ENCODE data around the gene MTTP. TPM values are rescaled to one million over a fixed set of nuclear protein-coding genes. Genes with fewer than 3 reads are reported as not detected.

Gene MTTP
- total RNA-seq, 1 experiment from 2014 or later = 0.20 TPM

DNA sequence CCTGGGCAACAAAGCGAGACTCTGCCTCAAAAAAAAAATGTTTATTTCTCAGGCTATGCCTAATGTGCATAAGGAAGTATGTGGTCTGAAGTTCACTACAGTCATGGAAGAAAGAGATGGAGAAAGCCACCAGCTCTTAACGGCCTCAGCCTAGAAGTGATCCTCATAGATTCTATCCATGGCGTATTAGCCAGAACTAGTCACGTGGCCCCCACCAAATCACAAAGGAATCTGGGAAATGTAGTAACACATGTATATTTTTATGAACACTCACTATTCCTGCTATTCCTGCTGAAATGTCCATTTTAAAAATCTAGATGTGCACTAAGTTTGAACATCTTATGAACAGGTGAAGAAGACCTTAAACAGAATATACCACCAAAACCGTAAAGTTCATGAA lies 33.8 kb downstream of the MTTP start:
- no peaks in the 10 kb centered on the region for H3K27me3 ChIP-seq (ENCODE audit: insufficient read depth, low read length)
- ChIA-PET CTCF (no interaction called here), POLR2A (no interaction called here), RAD21 (ENCODE audit: low non-redundant PET in 1 of 2, low total read pairs in 2 of 2, uncharacterized antibody in 2 of 2, unreplicated experiment in 2 of 2) (no interaction called here)
- H4K20me1 ChIP-seq (ENCODE audit: insufficient read depth) = no peaks in the 10 kb centered on the region
- no peaks in the 10 kb centered on the region for H3K9me2 ChIP-seq (ENCODE audit: insufficient read depth)
- intact Hi-C loops (cut with micrococcal nuclease) = no loop called here
- H3K27ac ChIP-seq (ENCODE audit: low read depth, low read length) = no peak overlapping the region
- DNase-seq (ENCODE audit: low read depth, low spot score) (no peak), ATAC-seq (no peak)
- no peak overlapping the region for H3K4me3 ChIP-seq (replicated peaks in 1 of 2; ENCODE audit: low read depth in 1 of 2, low read length in 2 of 2)
- no peaks in the 10 kb centered on the region for H3K79me2 ChIP-seq (ENCODE audit: insufficient read depth, low read length)
- no peak overlapping the region for H2AFZ ChIP-seq (ENCODE audit: low read depth, low read length, poor library complexity, severe bottlenecking)
- no TSS peak for BruUV-seq (replicated peaks)
- H3K36me3 ChIP-seq (ENCODE audit: control insufficient read depth in 1 of 2, insufficient read depth in 2 of 2, low read length in 2 of 2) = no peaks in the 10 kb centered on the region
- H3K9me3 ChIP-seq (ENCODE audit: control insufficient read depth in 1 of 2, insufficient read depth in 1 of 2, low read depth in 1 of 2, low read length in 2 of 2) = no peaks in the 10 kb centered on the region
- no peak for TF ChIP-seq FOSL1 (IDR thresholded peaks at IDR 0.05; ENCODE audit: low read depth)
- TF ChIP-seq TCF7L2 (IDR thresholded peaks at IDR 0.05; ENCODE audit: borderline replicate concordance, extremely low read depth, insufficient read depth, insufficient read length) = no peak
- no peak for TF ChIP-seq ELF1 (IDR thresholded peaks at IDR 0.05; ENCODE audit: borderline replicate concordance, low read depth)
- TF ChIP-seq, protein P1, sequence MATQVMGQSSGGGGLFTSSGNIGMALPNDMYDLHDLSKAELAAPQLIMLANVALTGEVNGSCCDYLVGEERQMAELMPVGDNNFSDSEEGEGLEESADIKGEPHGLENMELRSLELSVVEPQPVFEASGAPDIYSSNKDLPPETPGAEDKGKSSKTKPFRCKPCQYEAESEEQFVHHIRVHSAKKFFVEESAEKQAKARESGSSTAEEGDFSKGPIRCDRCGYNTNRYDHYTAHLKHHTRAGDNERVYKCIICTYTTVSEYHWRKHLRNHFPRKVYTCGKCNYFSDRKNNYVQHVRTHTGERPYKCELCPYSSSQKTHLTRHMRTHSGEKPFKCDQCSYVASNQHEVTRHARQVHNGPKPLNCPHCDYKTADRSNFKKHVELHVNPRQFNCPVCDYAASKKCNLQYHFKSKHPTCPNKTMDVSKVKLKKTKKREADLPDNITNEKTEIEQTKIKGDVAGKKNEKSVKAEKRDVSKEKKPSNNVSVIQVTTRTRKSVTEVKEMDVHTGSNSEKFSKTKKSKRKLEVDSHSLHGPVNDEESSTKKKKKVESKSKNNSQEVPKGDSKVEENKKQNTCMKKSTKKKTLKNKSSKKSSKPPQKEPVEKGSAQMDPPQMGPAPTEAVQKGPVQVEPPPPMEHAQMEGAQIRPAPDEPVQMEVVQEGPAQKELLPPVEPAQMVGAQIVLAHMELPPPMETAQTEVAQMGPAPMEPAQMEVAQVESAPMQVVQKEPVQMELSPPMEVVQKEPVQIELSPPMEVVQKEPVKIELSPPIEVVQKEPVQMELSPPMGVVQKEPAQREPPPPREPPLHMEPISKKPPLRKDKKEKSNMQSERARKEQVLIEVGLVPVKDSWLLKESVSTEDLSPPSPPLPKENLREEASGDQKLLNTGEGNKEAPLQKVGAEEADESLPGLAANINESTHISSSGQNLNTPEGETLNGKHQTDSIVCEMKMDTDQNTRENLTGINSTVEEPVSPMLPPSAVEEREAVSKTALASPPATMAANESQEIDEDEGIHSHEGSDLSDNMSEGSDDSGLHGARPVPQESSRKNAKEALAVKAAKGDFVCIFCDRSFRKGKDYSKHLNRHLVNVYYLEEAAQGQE (IDR thresholded peaks at IDR 0.05; ENCODE audit: low read depth) = no peak
- no peak for TF ChIP-seq SIN3A (IDR thresholded peaks at IDR 0.05; ENCODE audit: low read depth)
- TF ChIP-seq RAD21 (IDR thresholded peaks at IDR 0.05; ENCODE audit: low read depth) = no peak
- no peak for TF ChIP-seq SRF (IDR thresholded peaks at IDR 0.05; ENCODE audit: low read depth)
- no peak for TF ChIP-seq SP1 (IDR thresholded peaks at IDR 0.05; ENCODE audit: low read depth)
- TF ChIP-seq ZBTB33 (IDR thresholded peaks at IDR 0.05; ENCODE audit: extremely low read depth, insufficient replicate concordance, low read length) = no peak
- TF ChIP-seq EGR1 (IDR thresholded peaks at IDR 0.05; ENCODE audit: low read depth) = no peak
- TF ChIP-seq EZH2phosphoT487 (IDR thresholded peaks at IDR 0.05; ENCODE audit: borderline replicate concordance) = no peak
- TF ChIP-seq CEBPB (IDR thresholded peaks at IDR 0.05; ENCODE audit: low read depth) = no peak
- TF ChIP-seq JUND (IDR thresholded peaks at IDR 0.05) = no peak
- no peak for TF ChIP-seq CBX3 (IDR thresholded peaks at IDR 0.05; ENCODE audit: low read depth)
- TF ChIP-seq CTCF (IDR thresholded peaks at IDR 0.05 in 2 of 3, conservative IDR thresholded peaks at IDR 0.05 in 1 of 3; ENCODE audit: borderline replicate concordance in 1 of 3, insufficient read depth in 1 of 3, low read depth in 2 of 3, low read length in 2 of 3) = no peak
- TF ChIP-seq YY1 (IDR thresholded peaks at IDR 0.05; ENCODE audit: extremely low read depth, insufficient replicate concordance, low read depth, low read length) = no peak
- no peak for TF ChIP-seq ZNF274 (IDR thresholded peaks at IDR 0.05; ENCODE audit: low read depth, low read length)
- TF ChIP-seq, protein P2, sequence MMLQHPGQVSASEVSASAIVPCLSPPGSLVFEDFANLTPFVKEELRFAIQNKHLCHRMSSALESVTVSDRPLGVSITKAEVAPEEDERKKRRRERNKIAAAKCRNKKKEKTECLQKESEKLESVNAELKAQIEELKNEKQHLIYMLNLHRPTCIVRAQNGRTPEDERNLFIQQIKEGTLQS (IDR thresholded peaks at IDR 0.05) = no peak
- TF ChIP-seq EZH2 (IDR thresholded peaks at IDR 0.05) = no peak
- no peak for TF ChIP-seq POLR2A (IDR thresholded peaks at IDR 0.05; ENCODE audit: borderline replicate concordance, extremely low read depth, insufficient read depth, insufficient read length)
- H3K4me2 ChIP-seq (ENCODE audit: low read length) = no peak overlapping the region
- H3K9ac ChIP-seq (ENCODE audit: low read length) = no peak overlapping the region
- H3K4me1 ChIP-seq (ENCODE audit: control insufficient read depth in 1 of 2, insufficient read depth in 2 of 2, low read length in 2 of 2) = no peaks in the 10 kb centered on the region

All from HCT116 (cell line).